Central memory CD8-positive, alpha-beta T cell (primary cell): Measurements from ENCODE around the gene PLCB1.
"Not testable (repeated sequence)": the region's sequence is repeated elsewhere in the genome, so short reads cannot be mapped to it uniquely, and the experiment has no call there.

Source experiments
- ATAC-seq: fragments of 150-1000 bp; cut with Tn5 transposase; replicated peaks from 2 replicates; pipeline ENCODE4 v1.10.0; 2022; ENCODE audit warnings: mild to moderate bottlenecking, moderate FRiP score, moderate number of reproducible peaks; ENCODE audit not compliant: poor library complexity, severe bottlenecking; ENCODE audit errors: extremely low read depth
- DNase-seq, 2 donors: peaks; one replicate each; pipeline ENCODE4 v3.0.0; 2021; ENCODE audit warnings: low spot score in 2 of 2
- H3K27ac Mint-ChIP-seq: one replicate; pipeline ENCODE4 v1.8.0; 2022; ENCODE audit warnings: low read depth, mild to moderate bottlenecking, moderate library complexity, mixed read lengths
- H3K27me3 Mint-ChIP-seq: one replicate; pipeline ENCODE4 v1.8.0; 2022; ENCODE audit warnings: mixed read lengths
- H3K36me3 Mint-ChIP-seq: one replicate; pipeline ENCODE4 v1.8.0; 2022; ENCODE audit warnings: mild to moderate bottlenecking, moderate library complexity, mixed read lengths; ENCODE audit not compliant: insufficient read depth
- H3K4me1 Mint-ChIP-seq: one replicate; pipeline ENCODE4 v1.8.0; 2022; ENCODE audit warnings: mixed read lengths
- H3K4me3 Mint-ChIP-seq: one replicate; pipeline ENCODE4 v1.8.0; 2022; ENCODE audit warnings: mild to moderate bottlenecking, moderate library complexity, mixed read lengths
- H3K9me3 Mint-ChIP-seq: one replicate; pipeline ENCODE4 v1.8.0; 2022; ENCODE audit warnings: mixed read lengths

Gene PLCB1

DNA sequence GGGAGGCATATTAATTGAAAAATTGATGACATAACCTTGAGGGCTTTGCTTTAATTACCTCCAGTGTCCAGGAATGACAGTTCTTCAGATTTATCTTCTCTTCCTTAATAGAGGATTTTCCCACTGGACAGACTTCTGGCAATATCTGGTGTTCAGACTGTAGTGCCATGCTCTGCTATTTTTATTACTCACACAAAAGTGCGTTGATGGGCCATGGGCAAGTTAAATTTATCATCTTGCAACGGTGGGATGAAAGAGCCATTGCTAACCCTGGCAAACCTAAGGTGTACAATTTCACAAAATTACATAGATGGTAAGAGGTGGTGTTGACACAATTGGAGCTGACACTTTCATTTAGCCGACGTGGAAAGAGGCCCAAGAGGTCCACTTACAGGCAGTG, 683.1 kb downstream of the PLCB1 start:
- ATAC-seq (no peak), DNase-seq (no peak)
- H3K4me3 Mint-ChIP-seq = no peak overlapping the region
- peaks cover 2% of the 10 kb centered on the region for H3K36me3 Mint-ChIP-seq
- H3K27ac Mint-ChIP-seq = no peak overlapping the region
- no peaks in the 10 kb centered on the region for H3K4me1 Mint-ChIP-seq
- no peaks in the 10 kb centered on the region for H3K27me3 Mint-ChIP-seq
- H3K9me3 Mint-ChIP-seq = no peaks in the 10 kb centered on the region

DNA sequence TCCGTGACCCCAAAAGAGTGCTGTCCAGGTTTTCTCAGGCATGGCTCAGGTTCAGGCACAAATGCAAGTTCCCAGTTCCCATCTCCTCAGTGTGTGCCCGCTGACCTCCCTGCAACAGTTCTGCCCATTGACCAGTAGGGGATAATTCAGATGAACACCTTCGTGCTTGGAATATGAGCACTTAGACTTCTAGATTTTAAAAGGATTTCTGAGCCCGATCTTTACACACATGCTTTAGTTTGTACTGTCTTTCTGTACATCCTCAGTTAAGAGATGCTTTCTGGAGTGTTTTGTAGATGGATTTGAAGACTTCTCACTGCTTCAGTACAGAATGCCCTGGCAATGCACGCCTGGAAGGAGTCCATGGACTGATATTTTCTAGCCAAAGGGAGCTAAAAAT, 697.2 kb downstream of the PLCB1 start:
- Mint-ChIP-seq H3K36me3 (no peaks in the 10 kb centered on the region), H3K4me1 (no peaks in the 10 kb centered on the region), H3K4me3 (no peak overlapping the region), H3K27ac (no peak overlapping the region), H3K27me3 (no peaks in the 10 kb centered on the region), H3K9me3 (no peaks in the 10 kb centered on the region)
- no peak for ATAC-seq
- no peak for DNase-seq

DNA sequence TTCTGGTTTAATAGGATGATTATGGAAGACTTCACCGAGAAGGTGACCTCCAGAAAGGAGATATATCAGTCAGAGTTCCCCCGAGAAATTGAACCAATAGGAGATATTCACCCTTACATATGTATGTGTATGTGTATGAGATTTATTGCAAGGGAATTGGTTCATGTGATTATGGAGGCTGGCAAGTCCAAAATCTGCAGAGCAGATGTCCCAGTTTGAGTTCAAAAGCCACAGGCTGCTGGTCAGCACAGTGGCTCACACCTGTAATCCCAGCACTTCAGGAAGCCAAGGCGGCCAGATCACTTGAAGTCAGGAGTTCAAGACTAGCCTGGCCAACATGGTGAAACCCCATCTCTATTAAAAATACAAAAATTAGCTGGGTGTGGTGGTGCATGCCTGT, 702.2 kb downstream of the PLCB1 start:
- not testable (repeated sequence) for DNase-seq, H3K4me1 Mint-ChIP-seq, H3K9me3 Mint-ChIP-seq, H3K4me3 Mint-ChIP-seq, ATAC-seq, H3K27ac Mint-ChIP-seq, H3K36me3 Mint-ChIP-seq, H3K27me3 Mint-ChIP-seq

DNA sequence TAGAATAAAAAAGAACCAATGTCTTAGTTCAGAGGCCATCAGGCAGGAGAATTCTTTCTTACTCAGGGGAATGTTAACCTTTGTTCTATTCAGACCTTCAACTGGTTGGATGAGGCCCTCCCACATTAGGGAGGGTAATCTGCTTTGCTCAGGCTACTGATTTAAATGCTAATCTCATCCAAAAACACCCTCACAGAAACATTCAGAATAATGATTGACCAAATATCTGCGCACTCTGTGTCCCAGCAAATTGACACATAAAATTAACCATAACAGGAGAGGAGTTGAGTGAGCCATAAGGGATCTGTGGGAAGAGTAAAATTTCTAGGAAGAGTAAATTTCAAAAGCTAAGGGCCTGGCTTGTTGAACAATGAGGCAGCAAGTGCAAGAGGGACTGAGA, 702.8 kb downstream of the PLCB1 start:
- no peak for DNase-seq
- H3K4me3 Mint-ChIP-seq = no peak overlapping the region
- no peaks in the 10 kb centered on the region for H3K36me3 Mint-ChIP-seq
- H3K4me1 Mint-ChIP-seq = no peaks in the 10 kb centered on the region
- H3K9me3 Mint-ChIP-seq = no peaks in the 10 kb centered on the region
- no peaks in the 10 kb centered on the region for H3K27me3 Mint-ChIP-seq
- no peak for ATAC-seq
- no peak overlapping the region for H3K27ac Mint-ChIP-seq

DNA sequence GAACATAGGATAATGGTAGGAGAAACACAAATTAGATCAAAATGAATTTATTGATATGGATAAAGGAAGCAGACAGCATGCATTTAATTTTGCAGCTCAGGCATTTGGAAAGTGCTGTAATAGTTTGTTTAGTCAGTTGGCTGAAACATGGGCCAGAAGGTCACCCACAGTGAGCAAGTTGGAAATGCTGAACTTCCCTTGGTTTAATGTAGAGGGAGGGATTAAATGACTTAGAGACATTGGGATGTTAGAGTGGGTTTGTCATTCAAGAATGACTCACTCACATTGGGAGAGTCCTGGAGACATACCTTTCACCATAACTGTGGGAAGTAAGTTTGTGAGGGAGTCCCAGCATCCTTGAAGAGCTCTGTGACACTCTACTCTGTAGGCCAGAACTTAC, 705.3 kb downstream of the PLCB1 start:
- no peaks in the 10 kb centered on the region for H3K9me3 Mint-ChIP-seq
- no peak overlapping the region for H3K27ac Mint-ChIP-seq
- H3K4me3 Mint-ChIP-seq = no peak overlapping the region
- no peaks in the 10 kb centered on the region for H3K4me1 Mint-ChIP-seq
- ATAC-seq = no peak
- no peaks in the 10 kb centered on the region for H3K36me3 Mint-ChIP-seq
- DNase-seq = no peak
- H3K27me3 Mint-ChIP-seq = no peaks in the 10 kb centered on the region

DNA sequence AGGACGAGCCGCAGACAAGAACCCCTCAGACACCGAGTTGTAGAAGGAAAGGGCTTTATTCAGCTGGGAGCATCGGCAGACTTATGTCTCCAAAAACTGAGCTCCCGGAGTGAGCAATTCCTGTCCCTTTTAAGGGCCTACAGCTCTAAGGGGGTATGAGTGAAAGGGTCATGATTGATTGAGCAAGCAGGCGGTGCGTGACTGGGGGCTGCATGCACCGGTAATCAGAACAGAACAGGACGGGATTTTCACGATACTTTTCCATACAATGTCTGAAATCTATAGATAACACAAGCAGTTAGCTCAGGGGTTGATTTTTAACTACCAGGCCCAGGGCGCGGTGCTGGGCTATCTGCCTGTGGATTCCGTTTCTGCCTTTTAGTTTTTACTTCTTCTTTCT, 710.5 kb downstream of the PLCB1 start:
- Mint-ChIP-seq H3K4me3 (no peak overlapping the region), H3K27me3 (no peaks in the 10 kb centered on the region), H3K36me3 (no peaks in the 10 kb centered on the region), H3K4me1 (no peaks in the 10 kb centered on the region), H3K9me3 (no peaks in the 10 kb centered on the region), H3K27ac (no peak overlapping the region)
- DNase-seq (no peak), ATAC-seq (no peak)

DNA sequence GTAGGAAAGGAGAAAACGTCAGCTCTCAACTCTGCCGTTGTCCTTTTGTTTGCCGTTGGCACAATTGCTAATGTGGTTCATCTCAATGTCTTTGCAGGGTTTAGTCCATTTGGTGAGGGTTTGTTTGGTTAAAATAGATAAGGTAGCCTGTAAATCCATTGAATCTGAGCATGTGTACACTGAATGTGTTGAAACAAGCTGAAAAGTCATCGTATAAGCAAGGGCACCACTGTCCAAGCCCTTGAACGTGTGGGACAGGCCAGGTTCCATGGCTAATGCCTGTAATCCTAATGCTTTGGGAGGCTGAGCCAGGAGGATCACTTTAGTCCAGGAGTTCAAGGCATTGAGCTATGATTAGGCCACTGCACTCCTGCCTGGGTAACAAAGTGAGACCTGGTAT, 712.1 kb downstream of the PLCB1 start:
- no peak for ATAC-seq
- Mint-ChIP-seq H3K27ac (no peak overlapping the region), H3K4me1 (no peaks in the 10 kb centered on the region), H3K9me3 (no peaks in the 10 kb centered on the region), H3K4me3 (no peak overlapping the region), H3K36me3 (no peaks in the 10 kb centered on the region), H3K27me3 (no peaks in the 10 kb centered on the region)
- no peak for DNase-seq

DNA sequence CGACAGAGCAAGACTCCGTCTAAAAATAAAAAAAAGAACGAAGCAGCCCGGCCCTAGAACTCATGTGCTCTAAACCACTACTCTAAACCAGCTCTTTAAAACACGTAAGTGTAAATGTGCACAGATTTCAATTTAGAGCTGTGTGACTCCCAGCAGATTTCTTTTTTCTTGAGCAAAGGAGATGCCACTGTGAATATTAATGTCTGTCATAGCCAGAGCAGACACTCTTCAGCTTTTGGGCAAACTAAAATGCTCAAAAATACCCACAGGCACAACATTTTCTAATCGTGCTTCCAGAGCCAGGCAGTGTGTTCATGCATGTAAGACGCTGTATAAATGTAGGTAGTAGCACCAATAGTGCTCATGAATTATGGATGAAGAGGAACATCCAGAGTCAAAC, 717.9 kb downstream of the PLCB1 start:
- DNase-seq = no peak
- Mint-ChIP-seq H3K4me1 (no peaks in the 10 kb centered on the region), H3K27me3 (no peaks in the 10 kb centered on the region), H3K27ac (no peak overlapping the region), H3K9me3 (no peaks in the 10 kb centered on the region), H3K4me3 (no peak overlapping the region), H3K36me3 (peaks cover 2% of the 10 kb centered on the region)
- ATAC-seq = no peak

DNA sequence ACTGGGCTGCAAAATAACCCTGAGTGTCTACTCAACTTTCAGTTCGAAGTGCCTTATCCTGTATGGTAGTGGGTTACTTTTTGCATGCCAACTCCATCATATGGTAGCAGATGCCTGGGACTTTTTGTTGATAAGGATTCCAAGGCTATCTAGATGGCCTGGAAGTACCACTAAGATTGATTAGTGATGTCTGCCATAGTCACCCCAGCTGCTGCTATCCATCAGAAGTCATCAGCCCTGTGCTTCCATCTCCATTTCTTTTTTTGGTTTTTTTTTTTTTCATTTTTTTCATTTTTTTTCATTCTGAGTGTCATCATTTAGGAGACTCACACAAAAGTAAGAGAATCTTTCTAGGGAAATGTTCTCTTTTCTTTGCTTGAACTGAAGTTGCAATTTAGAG, 719.4 kb downstream of the PLCB1 start:
- no peak overlapping the region for H3K27ac Mint-ChIP-seq
- no peak overlapping the region for H3K4me3 Mint-ChIP-seq
- no peaks in the 10 kb centered on the region for H3K27me3 Mint-ChIP-seq
- DNase-seq (no peak), ATAC-seq (no peak)
- no peaks in the 10 kb centered on the region for H3K4me1 Mint-ChIP-seq
- no peaks in the 10 kb centered on the region for H3K9me3 Mint-ChIP-seq
- peaks cover 2% of the 10 kb centered on the region for H3K36me3 Mint-ChIP-seq

DNA sequence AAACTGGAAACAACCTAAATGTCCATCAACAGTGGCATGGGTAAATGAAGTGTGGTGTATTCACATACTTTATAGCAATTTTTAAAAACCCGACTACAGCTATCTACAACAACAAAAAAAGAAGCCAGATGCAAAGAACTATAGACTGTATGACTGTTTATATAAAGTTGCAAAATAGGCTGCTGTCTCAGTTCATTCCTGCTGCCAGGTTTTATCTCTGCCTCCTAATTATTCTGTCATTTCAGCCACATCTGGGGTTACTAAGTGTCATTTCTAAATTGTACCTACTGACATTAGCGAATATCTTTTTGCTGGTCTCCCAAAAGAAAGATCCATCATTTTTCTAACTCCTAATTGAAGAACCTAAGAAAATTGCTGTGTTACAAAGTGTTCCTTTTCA, 719.9 kb downstream of the PLCB1 start:
- not testable (repeated sequence) for H3K4me1 Mint-ChIP-seq, H3K27me3 Mint-ChIP-seq, H3K4me3 Mint-ChIP-seq, DNase-seq, H3K27ac Mint-ChIP-seq, ATAC-seq, H3K36me3 Mint-ChIP-seq, H3K9me3 Mint-ChIP-seq

DNA sequence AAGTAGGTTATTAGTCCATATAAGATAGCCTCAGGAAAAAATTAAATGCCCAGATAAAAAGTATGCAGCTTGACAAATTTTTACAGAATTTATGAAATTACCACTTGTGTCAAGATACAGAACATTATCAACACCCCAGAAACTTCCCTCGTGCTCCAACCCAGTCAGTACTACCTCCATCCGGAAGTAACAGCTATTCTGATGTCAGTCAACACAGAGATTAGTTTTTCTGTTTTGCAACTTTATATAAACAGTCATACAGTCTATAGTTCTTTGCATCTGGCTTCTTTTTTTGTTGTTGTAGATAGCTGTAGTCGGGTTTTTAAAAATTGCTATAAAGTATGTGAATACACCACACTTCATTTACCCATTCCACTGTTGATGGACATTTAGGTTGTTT, 721.1 kb downstream of the PLCB1 start:
- not testable (repeated sequence) for H3K36me3 Mint-ChIP-seq, DNase-seq, H3K9me3 Mint-ChIP-seq, H3K4me1 Mint-ChIP-seq, ATAC-seq, H3K27me3 Mint-ChIP-seq, H3K4me3 Mint-ChIP-seq, H3K27ac Mint-ChIP-seq

DNA sequence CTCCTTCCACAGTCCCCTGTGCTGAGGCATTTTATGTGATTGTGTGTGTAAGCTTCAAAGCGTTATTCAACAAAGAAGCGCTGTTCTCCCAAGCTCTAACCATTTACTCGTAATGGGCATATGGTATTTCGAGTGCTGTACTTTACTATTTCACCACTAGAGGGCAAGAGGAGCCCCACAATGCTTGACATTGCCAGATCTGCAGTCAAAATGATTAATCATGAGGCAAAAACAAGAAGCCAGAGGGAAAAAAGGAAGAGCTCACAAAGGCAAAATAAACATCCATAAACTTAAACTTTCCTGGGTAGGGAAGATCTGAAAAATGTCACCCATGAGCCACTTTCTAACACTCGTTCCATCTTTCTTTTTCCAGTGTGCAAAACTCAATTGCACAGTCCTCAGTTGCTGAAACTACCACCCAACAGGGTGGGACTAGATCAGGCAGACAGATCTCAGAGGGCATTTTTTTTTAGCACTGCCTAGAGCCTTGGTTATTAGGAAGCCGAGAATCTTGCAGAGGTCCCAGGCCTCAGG, 721.8 kb downstream of the PLCB1 start:
- Mint-ChIP-seq H3K4me3 (no peak overlapping the region), H3K27me3 (no peaks in the 10 kb centered on the region), H3K4me1 (no peaks in the 10 kb centered on the region), H3K9me3 (no peaks in the 10 kb centered on the region), H3K27ac (no peak overlapping the region), H3K36me3 (peaks cover 4% of the 10 kb centered on the region)
- ATAC-seq = no peak
- no peak for DNase-seq

DNA sequence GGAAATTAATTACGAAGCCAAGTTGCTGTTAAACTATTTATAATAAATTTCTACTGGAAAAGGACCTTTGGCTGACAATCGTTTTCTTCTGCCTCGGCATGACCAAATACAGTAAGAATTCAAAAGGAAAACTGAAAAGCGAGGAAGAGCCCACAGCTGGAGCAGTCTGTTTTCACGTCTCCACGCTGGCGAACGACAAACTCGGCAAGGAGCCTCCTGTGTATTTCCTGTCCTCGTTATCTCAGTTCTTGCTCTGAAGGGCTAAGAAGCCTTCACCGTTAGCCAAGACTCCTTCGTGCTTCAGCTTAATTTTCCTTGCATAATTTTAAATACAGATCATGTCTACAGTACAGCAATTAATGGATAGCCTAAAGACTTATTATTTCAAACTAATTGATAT, 722.5 kb downstream of the PLCB1 start:
- Mint-ChIP-seq H3K27ac (no peak overlapping the region), H3K27me3 (no peaks in the 10 kb centered on the region)

DNA sequence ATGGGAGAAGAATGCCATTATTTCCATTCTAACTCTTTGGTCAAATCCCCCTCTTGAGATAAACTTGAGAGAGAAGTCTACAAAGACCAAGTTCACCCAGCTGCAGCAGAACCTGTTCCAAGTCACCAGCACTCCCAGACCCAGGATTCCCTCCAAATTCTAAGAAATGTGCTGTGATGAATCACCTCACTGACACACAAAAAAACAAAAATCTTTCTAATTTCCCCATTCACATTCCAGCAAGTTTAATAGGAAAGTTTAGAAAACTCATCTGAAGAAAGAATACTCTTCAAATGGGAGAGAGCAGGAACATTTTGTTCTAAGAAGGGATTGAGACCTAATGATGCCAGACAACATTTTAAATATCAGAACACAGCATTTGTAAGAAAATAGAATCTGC, 723.2 kb downstream of the PLCB1 start:
- Mint-ChIP-seq H3K36me3 (peaks cover 1% of the 10 kb centered on the region), H3K27me3 (no peaks in the 10 kb centered on the region), H3K4me1 (no peaks in the 10 kb centered on the region), H3K9me3 (no peaks in the 10 kb centered on the region), H3K27ac (no peak overlapping the region), H3K4me3 (no peak overlapping the region)
- DNase-seq (no peak), ATAC-seq (no peak)

More for the DNA sequence above, 722.5 kb downstream of the PLCB1 start:
- no peak overlapping the region for H3K4me3 Mint-ChIP-seq
- peaks cover 4% of the 10 kb centered on the region for H3K36me3 Mint-ChIP-seq
- ATAC-seq (no peak), DNase-seq (no peak)
- no peaks in the 10 kb centered on the region for H3K9me3 Mint-ChIP-seq
- no peaks in the 10 kb centered on the region for H3K4me1 Mint-ChIP-seq
